Activated CD8-positive, alpha-beta memory T cell treated with anti-CD3 and anti-CD28 coated beads for 1 hour (primary cell): Measurements from ENCODE around the gene PDRG1.

Source experiments
- DNase-seq, 2 donors: peaks; one replicate each; pipeline ENCODE4 v3.0.0-alpha.2; 2020; ENCODE audit warnings: low read depth in 1 of 2; ENCODE audit errors: extremely low read depth in 1 of 2

The PDRG1 gene

DNA sequence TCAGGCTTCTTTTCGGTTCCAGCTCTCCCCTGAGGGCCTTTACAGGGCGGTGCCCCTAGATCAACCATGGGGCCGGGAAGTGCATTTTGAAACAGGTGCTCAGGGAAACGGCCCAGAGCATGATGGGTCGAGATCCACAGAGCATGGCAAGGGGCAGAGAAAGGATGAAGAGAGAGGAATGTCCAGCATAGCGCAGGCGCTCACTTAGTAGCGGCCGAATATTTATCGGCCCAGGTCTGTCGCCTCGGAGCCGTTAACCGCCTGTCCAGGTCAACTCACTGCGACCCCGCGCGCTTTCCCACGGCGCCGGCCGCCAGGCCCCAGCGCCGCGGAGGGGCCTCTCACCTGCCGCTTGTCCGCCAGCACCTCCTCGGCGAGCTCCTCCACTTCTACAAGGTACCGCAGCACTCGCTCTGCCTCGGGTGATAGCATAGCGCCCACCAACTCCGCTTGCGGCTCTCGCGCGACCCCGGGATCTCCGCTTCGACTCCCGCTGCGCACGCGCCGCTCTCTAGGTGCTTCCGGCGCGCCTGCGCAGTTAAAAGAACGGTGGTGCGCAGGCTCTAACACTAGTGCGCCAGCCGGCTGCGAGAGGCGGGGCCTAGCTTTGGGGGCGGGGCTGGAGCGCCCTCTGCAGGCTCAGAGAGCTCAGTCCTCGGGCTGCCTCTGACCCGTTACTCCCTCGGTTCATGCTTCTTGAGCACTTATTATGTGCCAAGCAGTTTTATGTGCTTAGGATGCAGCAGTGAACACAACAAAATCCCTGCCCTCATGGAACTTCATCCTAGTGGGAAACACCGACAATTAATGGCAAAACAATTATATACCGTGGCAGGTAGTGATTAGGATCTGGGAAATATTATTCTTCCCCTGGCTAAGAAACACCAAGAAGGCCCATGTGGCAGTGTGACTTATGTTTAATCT is at the start of gene PDRG1:
TSS of gene PDRG1 (minus strand) at position 517 of the 924 bp plus-strand sequence. CDS start at position 432, 85 bp downstream.
- peak; percentile 91 to 98 for DNase-seq

DNA sequence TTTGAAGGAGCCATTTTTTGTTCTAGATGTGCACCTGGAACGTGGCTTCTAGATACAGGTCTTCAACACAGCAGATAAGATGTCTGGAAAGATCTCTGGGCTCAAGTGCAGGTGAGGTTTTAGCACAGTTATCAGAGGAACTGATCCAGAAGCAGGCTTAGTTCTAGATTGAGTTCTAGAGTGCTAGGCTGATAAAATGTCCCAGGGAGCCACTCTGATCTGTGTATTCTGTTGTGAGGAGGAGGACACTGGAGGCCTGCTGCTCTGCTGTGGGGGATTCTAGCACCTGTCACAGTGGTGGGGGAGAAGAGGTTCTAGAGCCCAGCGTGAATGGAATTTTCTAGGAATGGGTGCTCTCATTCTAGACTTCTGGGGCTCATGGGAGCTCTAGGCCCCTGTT is 46.4 kb upstream of the PDRG1 start:
- DNase-seq = no peak

DNA sequence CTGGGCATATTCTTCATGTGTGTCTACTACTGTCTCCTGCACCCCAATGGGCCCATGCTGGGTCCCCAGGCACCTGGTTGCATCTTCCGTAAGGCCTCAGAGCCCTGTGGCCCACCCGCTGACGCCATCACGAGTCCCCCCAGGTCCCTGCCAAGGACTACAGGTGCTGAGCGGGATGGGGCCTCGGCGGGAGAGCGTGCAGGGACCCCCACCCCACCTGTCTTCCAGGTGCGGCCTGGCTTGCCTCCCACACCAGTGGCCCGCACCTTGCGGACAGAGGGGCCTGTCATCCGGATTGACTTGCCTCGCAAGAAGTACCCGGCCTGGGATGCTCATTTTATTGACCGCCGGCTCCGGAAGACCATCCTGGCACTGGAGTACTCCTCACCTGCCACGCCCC is 45.1 kb upstream of the PDRG1 start:
- no peak for DNase-seq

DNA sequence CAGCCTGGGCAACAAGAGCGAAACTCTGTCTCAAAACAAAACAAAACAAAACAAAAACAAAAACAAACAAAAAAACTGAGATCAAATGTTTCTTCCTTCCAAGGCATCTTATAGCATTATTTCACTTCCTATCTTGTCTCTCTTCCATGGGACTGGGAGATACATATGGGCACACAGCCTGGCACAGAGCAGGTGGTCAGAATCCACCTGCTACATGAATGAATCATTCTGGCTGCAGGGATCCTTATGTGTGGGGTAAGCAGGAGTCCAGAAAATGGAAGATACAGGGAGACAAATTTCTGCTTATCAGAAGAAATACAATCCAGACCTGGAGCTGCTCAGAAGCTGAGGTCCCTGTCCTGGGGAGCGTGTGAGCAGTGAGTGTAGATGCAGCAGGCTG is 40.2 kb upstream of the PDRG1 start:
- no peak for DNase-seq

DNA sequence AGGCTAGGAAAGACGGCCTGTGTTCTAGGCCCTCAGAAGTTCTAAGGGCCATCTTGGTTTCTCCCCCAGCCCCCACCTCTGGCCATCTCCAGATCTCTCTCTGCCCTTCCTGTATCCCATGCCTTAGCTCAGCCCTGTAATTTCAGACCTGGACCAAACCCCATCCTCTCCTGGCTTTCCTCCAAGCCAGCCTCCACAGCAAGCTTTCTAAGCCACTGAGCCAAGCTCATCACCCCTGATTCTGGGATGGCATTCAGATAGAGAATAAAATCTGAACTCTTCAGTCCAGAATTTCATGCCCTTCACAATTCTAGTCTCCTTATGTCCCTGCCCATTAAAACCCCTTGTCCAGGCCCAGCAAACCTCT is 39.5 kb upstream of the PDRG1 start:
- no peak for DNase-seq

DNA sequence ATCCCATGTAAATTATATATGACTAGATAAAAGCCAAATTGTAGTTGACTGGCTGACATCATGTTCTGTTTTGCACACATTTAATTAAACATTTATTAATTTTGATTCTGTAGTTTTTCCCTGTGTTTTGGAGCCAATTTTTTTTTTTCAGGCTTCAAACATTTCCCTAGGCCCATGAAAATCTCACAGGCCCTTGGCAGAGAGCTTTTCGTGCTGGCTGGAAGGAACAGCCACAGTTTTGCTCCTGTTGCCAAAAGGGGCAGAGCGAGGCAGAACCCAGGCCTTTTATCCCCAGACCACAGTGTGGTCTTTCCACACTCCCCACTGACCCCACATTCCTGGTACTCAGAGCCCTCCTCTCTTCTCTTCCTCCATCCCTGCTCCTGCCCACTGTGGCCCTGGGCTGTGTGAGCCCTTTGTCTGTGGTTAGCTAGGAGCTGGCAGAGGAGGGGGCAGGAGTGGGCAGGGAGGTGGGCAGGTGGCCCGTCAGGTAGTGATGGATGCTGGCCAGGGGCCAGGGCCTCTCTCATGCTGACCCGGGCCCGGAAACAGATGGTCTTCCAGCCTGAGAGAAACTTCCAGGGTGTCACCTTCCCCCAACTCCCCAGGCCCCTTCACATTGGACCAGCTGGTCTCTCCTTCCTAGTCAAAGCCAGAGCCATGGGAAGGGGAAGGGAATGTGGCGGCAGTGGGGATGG is 38.9 kb upstream of the PDRG1 start:
- no peak for DNase-seq

DNA sequence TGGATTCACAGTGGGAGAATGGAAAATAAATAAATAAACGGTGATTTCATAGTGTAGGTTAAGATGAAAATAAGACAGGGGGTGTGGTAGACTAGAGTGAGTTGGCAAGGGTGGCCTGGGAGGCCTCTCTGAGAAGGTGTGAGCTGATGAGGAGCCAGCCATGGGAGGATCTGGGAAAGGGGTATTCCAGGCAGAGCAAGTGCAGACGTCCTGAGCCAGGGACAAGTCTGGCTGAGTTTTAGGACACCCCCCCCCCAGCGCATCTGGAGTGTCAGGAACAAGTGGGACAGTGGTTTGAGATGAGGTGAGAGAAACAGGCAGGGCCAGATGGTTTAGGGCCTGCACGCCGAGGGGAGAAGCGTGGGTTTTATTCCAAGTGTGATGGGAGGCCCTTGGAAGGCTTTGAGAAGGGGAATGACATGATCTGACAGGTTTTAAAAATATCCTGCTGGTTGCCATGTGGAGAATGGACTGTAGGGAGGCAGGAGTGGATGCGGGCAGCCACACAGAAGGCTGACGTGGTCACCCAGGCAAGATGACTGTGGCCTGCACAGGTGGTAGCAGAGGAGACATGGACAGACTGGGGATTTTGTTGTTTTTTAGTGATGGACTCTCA is 37.3 kb upstream of the PDRG1 start:
- no peak for DNase-seq

DNA sequence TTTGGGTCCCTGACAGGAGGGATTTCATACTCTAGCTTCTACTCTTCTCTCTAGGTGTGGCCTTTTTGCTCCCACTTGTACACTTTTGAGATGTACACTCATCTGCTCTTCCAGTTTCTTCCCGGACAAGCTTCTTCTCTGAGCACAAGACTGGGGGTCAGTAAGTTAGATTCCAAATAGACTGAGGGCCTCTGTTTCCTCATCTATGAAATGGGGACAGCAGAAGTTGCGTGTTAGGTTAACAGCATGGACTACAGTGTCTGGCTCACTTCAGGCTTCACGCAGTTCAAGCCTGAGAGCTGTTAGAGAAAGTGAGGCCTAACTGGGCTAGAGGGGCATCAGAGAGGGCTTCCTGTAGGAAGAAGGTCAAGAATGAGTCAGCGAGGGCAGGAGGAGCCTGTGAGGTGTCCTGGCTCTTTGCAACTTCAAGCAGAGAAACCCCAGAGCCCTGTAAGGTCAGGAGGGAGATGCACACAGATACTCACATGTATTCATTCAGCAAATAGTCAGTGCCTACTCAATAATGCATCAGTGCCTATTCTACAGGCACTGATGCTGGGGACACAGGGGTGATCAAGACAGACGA is 36.7 kb upstream of the PDRG1 start:
- no peak for DNase-seq

DNA sequence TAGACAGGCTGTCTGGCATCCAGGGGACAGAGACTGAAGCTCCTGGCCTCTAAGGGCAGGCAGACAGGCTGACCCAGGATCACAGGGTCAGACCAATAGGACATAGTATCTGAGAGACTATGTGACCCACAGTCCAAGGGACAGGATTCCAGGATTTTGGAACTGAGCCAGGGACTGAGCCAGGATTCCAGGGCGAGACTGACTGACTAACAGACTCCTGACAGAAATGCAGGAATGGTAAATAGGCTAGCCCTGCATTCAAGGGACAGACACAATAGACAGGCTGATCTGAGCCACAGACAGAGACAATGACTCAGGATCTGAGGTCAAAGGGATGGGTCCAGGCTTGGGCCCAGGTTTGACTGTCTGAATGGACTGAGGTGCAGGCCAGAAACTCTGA is 35.9 kb upstream of the PDRG1 start:
- no peak for DNase-seq

DNA sequence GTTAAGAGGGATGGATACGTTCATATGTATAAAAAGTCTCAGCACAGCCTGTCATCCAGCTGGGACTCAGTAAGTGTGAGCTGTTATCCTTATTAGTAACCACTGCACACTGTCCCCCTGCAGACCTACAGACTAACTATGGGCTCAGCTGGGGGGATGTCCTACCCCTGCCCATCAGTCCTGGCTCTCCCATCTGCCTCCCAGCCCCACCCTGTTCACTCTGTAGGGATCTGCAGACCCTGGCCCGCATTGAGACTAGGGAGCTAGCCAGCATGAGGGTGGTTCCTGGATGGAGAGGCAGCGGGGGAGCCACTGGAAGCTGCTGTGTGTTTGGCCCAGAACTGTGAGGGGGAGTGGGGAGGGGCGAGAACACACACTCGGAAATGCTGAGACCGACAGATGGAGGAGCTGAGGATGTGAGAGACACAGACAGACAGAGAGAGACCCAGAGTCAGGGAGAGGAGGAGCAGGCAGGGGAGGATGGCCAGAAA is 33.2 kb upstream of the PDRG1 start:
- no peak for DNase-seq

DNA sequence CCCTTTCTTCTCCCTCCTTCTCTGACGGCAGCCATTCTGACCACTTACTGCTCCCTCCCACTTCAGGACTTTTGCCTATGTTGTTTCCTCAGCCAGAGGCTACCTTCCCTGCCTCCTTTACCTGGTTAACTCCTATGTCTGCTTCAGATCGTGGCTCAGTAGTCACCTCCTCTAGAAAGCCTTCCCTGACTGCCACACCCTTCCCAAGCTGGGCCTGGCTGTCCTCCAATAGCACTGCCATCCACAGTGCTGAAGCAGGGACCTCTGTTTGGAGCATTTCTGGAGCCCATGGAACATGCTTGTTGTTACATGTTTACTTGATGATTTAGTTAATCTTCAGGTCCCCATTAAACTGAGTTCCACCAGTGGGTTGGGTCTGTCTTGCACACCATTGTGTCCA is 29.9 kb upstream of the PDRG1 start:
- DNase-seq = no peak

DNA sequence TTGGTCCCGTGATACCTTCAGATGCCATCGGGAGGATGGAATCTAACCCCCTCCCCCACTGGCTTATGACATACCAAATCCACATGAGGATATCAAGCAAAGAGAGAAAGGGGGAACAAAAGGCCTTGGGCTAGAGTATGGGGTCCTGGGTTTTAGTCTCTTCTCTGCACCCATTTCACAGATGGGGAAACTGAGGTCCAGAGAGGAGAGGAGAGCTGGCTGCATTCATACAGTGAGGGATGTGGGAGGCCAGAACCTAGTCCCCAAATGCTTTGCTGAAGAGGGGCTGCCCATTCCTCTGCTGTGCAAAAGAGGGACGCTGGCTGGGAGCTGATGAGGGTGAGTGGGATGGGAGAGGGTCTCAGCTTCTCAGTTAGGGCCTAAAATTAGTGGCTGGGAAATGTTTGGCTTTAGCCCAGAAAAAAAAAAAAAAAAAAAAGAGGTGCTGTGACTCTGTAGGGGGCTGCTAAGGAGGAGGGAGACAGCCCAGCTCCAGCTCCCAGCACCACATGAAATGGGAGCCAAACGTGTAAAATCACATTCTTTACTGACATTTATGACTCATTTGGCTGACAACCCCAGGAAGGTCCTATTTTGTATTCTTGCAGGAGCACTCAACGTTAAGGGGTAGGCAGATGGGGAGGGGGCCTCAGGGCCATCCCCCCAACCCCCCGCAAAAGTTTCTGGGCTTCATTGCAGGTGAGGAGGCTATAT is 28.0 kb upstream of the PDRG1 start:
- DNase-seq = no peak

DNA sequence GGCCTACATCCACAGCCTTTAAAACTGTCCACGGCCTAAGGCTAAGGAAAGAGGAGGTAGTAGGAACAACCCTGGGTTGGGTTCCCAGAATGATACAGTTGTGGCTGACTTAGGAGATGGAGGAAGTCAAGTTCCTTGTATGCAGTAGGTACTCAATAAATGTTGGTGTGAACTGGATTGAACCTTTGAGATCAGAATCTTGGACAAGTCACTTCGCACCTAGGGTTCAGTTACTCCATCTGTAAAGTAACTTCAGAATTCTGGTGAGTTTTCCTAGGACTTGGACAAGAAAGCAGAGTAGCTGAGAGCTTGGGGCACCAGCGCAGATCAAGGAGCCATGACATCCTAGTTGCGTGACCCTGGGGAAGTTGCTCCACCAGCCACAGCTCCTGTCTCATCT is 25.2 kb upstream of the PDRG1 start:
- DNase-seq = no peak

DNA sequence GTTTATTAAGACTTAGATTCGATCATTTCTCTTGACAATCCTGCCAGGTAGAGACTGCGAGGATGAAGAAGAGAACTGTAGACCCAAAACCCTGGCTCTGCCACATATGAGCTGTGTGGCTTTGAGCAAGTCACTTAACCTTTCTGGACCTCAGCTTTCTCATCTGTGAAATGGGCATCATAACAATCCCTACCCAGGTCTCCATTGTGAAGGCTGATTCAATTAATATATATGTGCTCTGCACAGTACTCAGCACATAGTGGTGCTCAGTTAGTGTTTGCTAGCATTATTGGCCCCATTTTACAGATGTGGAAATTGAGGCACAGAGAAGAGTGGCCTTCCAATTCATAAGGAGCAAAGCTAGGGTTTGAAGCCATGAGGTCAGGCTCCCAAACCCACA is 24.0 kb upstream of the PDRG1 start:
- DNase-seq = no peak

DNA sequence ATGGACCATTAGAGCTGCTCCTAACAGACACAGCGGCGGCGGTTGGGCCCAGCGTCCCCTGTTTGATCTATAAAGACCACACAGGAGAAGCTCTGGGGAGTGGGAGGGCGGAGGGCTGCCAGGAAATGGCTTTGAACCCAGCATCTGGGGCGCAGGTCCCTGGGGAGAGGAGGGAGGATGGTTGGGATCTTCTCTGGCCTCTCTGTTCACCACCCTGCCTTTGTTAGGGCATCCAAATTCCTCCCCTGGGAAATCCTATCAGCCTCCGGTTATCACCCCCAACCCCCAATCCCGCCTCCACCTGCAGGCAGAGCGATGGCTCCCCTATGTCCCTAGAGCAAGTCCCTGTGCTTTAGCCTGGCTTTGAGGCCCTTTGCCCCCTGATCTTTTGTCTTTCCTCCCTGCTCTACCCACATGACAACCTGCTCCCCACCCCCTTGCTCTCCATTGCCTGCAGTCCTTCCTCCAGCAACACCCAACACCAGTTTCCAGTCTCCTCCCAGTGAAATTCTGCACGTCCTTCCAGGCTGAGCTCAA is 23.2 kb upstream of the PDRG1 start:
- no peak for DNase-seq

DNA sequence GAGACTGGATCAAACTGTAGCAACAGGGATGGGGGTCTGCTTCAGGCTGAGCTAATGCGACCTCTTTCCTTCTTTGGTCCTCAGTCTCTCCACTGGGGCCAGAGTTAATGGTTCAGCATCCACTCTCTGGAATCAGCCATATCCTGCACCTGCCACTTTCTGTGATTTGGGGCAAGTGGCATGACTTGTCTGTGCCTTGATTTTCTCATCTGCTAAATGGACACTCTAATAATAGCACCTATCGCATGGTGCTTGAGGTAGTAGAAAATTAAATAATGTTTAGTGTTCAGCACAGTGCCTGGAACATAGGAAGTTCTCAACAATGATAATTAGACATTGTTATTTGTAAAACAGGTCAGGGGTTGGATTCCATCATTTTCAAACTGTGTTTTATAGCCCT is 22.4 kb upstream of the PDRG1 start:
- DNase-seq = no peak

DNA sequence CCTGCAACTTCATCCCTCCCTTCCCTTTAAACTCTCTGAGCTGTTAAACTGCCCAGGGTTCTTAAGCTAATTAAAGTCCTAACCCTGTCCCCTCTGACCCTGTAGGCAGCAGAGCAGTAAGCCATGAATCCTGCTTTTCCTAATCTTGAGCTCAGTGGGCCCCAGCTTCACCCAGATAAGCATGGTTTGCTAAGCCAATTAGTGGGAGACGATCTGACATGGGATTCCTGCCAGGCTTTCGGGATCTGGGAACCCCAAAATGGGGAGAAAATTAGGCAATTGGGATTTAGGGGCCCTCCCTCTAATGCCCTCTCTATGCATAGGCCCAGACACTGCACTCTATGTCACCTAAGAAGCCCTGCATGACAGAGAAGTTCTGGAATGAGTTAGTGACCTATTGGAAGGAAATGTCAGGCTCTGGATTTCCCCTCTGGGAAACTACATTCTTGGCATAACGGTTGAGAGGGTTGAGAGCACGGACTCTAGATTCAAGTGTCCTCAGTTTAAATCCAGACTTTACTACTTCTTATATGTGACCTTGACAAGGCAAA is 20.7 kb upstream of the PDRG1 start:
- no peak for DNase-seq

DNA sequence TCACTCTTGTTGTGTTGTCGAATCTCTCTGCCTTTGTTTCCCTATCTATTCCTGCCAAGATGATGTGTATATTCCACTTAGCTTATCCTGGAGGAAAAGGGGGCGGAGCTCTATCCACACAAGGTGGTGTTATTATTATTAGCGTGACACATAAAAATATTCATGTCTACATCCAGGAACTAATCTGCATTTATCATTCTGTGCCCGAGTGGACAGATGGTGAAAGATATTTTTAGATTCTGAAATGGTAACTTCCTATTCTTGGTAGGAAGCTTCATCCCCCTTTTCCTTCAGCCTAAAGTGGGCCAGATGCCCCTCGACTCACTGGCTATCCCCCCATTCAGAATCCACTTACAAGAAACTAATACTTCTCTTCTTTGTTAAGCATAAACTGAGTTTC is 18.1 kb upstream of the PDRG1 start:
- DNase-seq = no peak

DNA sequence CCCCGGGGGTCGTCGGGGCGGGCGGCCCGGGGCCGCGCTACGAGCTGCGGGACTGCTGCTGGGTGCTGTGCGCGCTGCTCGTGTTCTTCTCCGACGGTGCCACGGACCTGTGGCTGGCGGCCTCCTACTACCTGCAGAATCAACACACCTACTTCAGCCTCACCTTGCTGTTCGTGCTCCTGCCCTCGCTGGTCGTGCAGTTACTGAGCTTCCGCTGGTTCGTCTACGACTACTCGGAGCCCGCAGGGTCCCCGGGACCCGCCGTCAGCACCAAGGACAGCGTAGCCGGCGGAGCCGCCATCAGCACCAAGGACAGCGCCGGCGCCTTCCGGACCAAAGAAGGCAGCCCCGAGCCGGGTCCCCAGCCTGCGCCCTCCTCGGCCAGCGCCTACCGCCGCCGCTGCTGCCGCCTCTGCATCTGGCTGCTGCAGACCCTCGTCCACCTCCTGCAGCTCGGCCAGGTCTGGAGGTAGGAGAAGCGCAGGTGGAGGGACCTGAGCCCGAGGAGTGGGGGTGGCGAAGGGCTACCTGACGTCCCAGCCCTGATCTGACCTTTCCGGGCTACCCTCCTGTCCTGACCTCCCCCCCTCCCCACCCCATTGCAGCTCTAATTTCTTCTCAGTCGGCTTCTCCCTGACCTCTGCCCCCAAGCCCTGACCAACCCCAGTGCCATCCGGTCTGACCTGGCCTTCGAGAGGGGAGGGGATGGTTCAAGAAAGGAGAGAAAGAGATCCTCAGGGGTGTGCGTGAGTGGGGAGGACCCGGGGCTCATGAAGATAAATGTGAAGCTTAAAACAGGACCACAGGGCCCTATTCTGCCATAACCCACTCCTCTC is 16.7 kb upstream of the PDRG1 start:
- peak; percentile 43 to 72 for DNase-seq
